Hair follicular keratinocyte (primary cell): ENCODE data around the gene IVL. TPM values are rescaled to one million over a fixed set of nuclear protein-coding genes. Genes with fewer than 3 reads are reported as not detected.

Source experiments
- total RNA-seq: library from RNA; depleted of rRNA; stranded (reverse); fragments of >200 nt; gene quantifications from 2 replicates; pipeline ENCODE4 v1.2.3, GENCODE V29; 2015

The IVL gene, protein sequence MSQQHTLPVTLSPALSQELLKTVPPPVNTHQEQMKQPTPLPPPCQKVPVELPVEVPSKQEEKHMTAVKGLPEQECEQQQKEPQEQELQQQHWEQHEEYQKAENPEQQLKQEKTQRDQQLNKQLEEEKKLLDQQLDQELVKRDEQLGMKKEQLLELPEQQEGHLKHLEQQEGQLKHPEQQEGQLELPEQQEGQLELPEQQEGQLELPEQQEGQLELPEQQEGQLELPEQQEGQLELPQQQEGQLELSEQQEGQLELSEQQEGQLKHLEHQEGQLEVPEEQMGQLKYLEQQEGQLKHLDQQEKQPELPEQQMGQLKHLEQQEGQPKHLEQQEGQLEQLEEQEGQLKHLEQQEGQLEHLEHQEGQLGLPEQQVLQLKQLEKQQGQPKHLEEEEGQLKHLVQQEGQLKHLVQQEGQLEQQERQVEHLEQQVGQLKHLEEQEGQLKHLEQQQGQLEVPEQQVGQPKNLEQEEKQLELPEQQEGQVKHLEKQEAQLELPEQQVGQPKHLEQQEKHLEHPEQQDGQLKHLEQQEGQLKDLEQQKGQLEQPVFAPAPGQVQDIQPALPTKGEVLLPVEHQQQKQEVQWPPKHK
- 5.2 and 10.2 TPM in 2 replicates for total RNA-seq

DNA sequence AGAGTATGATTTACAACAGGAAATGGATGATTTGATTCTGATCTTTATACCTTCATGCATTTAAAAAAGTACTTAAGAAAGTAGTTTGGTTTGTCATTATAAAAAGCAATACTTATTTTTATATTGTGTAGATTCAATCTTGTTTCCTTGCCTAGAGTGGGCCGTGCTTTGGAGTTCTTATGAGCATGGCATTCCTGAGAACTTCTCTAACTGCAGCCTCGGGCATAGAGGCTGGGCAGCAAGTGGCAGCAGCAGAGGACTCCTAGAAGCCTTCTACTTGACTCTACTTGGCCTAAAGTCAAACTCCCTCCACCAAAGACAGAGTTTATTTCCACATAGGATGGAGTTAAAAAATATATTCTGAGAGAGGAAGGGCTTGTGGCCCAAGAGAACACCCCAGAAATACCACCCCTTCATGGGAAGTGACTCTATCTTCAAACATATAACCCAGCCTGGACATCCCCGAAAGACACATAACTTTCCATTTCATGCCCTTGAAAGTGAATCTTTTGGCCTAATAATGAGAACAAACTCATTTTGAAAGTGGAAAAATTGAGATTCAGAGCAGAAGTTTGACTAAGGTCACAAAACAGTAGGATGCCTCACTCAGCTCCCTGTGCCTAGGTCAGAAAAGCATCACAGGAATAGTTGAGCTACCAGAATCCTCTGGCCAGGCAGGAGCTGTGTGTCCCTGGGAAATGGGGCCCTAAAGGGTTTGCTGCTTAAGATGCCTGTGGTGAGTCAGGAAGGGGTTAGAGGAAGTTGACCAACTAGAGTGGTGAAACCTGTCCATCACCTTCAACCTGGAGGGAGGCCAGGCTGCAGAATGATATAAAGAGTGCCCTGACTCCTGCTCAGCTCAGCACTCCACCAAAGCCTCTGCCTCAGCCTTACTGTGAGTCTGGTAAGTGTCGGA is at the start of gene IVL:
IVL (plus strand) TSS at position 861 of the 916 bp plus-strand sequence. CDS start 1,252 bp downstream, outside the sequence.

DNA sequence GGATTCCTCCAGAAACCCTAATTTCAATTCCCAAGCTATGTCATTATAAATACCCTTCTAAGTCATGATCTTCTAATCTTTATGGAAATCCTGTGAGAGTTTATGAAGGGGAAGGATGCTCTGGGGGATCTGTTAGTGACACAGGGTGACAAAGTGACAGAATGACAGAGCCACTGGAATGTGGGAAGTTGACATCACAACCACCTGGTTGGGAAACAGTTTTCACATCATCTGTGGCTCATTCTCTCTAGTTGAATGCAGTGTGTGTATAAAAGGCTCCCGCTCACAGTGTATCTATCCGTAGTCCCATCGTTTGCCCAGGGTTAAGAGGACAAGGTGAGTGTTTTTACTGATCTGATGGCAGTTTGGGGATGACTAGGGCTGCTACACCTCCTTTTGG is 48.6 kb upstream of the IVL start, which contains the start of gene LCE7A:
LCE7A (plus strand) TSS at position 301 of the 400 bp plus-strand sequence. CDS start 702 bp downstream, outside the sequence.

DNA sequence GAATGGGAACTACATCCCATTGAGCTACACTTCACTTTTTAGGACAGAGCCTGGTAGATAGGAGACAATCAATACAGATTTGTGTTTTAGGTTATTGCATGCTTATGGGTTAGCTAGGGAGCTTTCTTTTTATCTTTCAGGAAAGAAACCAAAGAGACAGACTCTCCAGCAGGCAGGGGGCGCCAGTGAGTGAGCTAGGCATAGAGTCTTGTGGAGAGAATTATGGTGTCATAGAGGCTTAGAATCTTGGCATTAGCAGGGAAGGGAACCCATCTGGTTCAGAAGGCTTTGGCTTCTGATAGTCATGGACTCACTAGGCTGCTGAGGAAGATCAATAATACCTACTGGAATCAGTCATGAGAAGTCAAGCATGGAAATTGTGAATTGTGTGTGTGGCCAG is 30.3 kb upstream of the IVL start, which contains the start of gene SMCP:
SMCP (plus strand) TSS at position 281 of the 400 bp plus-strand sequence. CDS start 6,101 bp downstream, outside the sequence.

GRCh38 chr1:152946651-152947256 is 38.4 kb downstream of the IVL start, which contains the start of gene SPRR5:
Gene SPRR5 (plus strand): TSS chr1:152947206. CDS start chr1:152948555, 1,349 bp downstream.

Other genes starting within 250 kb of the IVL start
- not detected in 2 replicates for gene LCE2D, start 245.2 kb upstream of the IVL start, total RNA-seq
- not detected in 2 replicates for gene LCE2C, start 233.3 kb upstream of the IVL start, total RNA-seq
- not detected in 2 replicates for gene LCE2B, start 222.4 kb upstream of the IVL start, total RNA-seq
- not detected in 2 replicates for gene LCE2A, start 210.2 kb upstream of the IVL start, total RNA-seq
- gene LCE4A, start 200.4 kb upstream of the IVL start, total RNA-seq: not detected in 2 replicates
- 0.04 TPM in 1 of 2 replicates, not detected in the other for gene KPRP, start 150.5 kb upstream of the IVL start, total RNA-seq
- not detected in 2 replicates for gene LCE1F, start 133.4 kb upstream of the IVL start, total RNA-seq
- 0.91 TPM in 1 of 2 replicates, not detected in the other for gene LCE1E, start 122.3 kb upstream of the IVL start, total RNA-seq
- not detected in 2 replicates for gene LCE1D, start 111.8 kb upstream of the IVL start, total RNA-seq
- gene LCE1C, start 101.9 kb upstream of the IVL start, total RNA-seq: 1.1 and 9.9 TPM in 2 replicates
- gene LCE1B, start 96.6 kb upstream of the IVL start, total RNA-seq: 0.11 TPM in 1 of 2 replicates, not detected in the other
- gene LCE1A, start 81.1 kb upstream of the IVL start, total RNA-seq: 2.9 TPM in 1 of 2 replicates, not detected in the other
- not detected in 2 replicates for gene LCE6A, start 65.7 kb upstream of the IVL start, total RNA-seq
- gene LCE7A, start 48.5 kb upstream of the IVL start, total RNA-seq: not detected in 2 replicates
- gene SMCP, start 30.2 kb upstream of the IVL start, total RNA-seq: not detected in 2 replicates
- gene SPRR5, start 38.7 kb downstream of the IVL start, total RNA-seq: 0.31 TPM in 1 of 2 replicates, not detected in the other
- gene SPRR4, start 62.1 kb downstream of the IVL start, total RNA-seq: not detected in 2 replicates
- not detected in 2 replicates for gene SPRR1A, start 75.5 kb downstream of the IVL start, total RNA-seq
- 0.61 and 0.70 TPM in 2 replicates for gene SPRR3, start 93.2 kb downstream of the IVL start, total RNA-seq
- 31.1 and 43.3 TPM in 2 replicates for gene SPRR1B, start 122.7 kb downstream of the IVL start, total RNA-seq
- gene SPRR2D, start 132.6 kb downstream of the IVL start, total RNA-seq: 1.1 and 1.2 TPM in 2 replicates
- 0.39 and 0.87 TPM in 2 replicates for gene SPRR2A, start 149.0 kb downstream of the IVL start, total RNA-seq
- not detected in 2 replicates for gene SPRR2B, start 163.1 kb downstream of the IVL start, total RNA-seq
- gene SPRR2E, start 186.0 kb downstream of the IVL start, total RNA-seq: 1.1 TPM in 1 of 2 replicates, not detected in the other
- gene SPRR2F, start 205.0 kb downstream of the IVL start, total RNA-seq: not detected in 2 replicates
- not detected in 2 replicates for gene SPRR2G, start 242.3 kb downstream of the IVL start, total RNA-seq